ENCODE measurements around the gene MRTFA.

- TF ChIP-seq CTCF (IDR thresholded peaks at IDR 0.05; ENCODE audit: insufficient read depth, low read length, poor library complexity, severe bottlenecking) (no peak), EZH2phosphoT487 (conservative IDR thresholded peaks at IDR 0.05; ENCODE audit: low read length) (no peak)
These were observed 236.9 kb downstream of the MRTFA start for GRCh38 chr22:40399621-40400020.

All from SU-DHL-6 (cell line).